GM21723 (cell line): ENCODE results near the gene RXRA.

Source experiments
- ATAC-seq: cut with Tn5 transposase; IDR thresholded peaks from one replicate; pipeline ENCODE4 v1.9.1; 2021; ENCODE audit warnings: mild to moderate bottlenecking, moderate library complexity; ENCODE audit not compliant: unreplicated experiment

Gene RXRA

GRCh38 chr9:134483361-134484184, 157.3 kb downstream of the RXRA start:
- no peak for ATAC-seq

DNA sequence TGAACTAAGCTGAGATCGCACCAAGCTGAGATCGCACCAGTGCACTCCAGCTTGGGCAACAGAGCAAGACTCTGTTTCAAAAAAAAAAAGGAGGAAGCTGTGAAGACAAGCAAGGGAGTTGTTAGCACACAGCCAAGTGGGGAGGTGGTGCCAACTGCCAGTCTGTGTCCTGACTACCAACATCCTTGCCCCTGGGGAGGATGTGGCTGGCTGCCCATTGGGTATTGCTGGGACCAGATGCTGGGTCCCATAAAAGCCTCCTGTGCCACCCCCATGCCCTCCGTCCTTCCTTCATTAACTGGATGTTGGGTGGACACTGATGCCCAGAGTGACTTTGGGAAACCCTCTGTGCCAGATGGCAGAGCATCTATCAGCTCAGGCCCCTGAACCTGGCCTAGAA, 158.2 kb downstream of the RXRA start:
- no peak for ATAC-seq

GRCh38 chr9:134485653-134486052, 159.4 kb downstream of the RXRA start:
- no peak for ATAC-seq

GRCh38 chr9:134486143-134486591, 159.9 kb downstream of the RXRA start:
- no peak for ATAC-seq

- no peak for ATAC-seq
These were observed 160.3 kb downstream of the RXRA start for GRCh38 chr9:134486596-134486995.
